Inflammatory macrophage treated with lipopolysaccharide for 4 hours (primary cell): Measurements from ENCODE around the gene TMF1.
A peak's percentile ranks its signal among the peaks of the same experiment; 100 is the strongest.

Experiments
- DNase-seq: peaks from one replicate; pipeline ENCODE4 v3.0.0-alpha.2; 2020

The TMF1 gene, protein sequence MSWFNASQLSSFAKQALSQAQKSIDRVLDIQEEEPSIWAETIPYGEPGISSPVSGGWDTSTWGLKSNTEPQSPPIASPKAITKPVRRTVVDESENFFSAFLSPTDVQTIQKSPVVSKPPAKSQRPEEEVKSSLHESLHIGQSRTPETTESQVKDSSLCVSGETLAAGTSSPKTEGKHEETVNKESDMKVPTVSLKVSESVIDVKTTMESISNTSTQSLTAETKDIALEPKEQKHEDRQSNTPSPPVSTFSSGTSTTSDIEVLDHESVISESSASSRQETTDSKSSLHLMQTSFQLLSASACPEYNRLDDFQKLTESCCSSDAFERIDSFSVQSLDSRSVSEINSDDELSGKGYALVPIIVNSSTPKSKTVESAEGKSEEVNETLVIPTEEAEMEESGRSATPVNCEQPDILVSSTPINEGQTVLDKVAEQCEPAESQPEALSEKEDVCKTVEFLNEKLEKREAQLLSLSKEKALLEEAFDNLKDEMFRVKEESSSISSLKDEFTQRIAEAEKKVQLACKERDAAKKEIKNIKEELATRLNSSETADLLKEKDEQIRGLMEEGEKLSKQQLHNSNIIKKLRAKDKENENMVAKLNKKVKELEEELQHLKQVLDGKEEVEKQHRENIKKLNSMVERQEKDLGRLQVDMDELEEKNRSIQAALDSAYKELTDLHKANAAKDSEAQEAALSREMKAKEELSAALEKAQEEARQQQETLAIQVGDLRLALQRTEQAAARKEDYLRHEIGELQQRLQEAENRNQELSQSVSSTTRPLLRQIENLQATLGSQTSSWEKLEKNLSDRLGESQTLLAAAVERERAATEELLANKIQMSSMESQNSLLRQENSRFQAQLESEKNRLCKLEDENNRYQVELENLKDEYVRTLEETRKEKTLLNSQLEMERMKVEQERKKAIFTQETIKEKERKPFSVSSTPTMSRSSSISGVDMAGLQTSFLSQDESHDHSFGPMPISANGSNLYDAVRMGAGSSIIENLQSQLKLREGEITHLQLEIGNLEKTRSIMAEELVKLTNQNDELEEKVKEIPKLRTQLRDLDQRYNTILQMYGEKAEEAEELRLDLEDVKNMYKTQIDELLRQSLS

DNA sequence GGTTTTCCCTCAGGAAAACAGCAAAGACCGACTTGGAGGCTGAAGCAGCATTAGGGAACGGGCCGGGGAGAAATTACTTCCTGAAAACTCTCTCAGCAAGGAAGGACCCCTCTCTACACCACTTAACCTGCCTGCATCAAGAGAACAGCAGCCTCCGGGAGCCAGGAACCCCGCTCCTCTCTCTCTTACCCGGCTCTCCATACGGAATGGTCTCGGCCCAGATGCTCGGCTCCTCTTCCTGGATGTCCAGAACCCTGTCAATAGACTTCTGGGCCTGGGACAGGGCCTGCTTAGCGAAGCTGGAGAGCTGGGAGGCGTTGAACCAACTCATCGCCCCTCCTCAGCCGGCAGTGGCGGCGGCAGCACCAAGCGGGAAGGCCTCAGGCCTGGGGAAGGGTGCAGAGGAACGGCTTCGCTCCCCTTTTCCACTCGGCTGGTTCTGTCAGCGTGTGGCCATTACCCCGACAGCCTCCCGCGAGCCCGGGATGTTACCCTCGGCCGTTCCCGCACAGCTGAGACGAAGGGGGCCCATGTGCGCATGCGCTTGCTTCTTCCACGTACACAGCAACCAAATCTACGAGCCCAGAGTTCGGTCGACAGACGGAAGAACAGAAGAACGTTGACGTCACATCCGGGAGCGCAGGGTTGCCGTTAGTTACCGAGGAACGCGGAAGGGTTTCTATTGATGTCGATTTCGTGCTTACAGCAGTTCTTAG, at the start of gene TMF1:
TMF1 (minus strand) TSS at position 578 of the 716 bp plus-strand sequence; CDS start at position 331, 247 bp downstream.
- DNase-seq = peak; percentile 100

DNA sequence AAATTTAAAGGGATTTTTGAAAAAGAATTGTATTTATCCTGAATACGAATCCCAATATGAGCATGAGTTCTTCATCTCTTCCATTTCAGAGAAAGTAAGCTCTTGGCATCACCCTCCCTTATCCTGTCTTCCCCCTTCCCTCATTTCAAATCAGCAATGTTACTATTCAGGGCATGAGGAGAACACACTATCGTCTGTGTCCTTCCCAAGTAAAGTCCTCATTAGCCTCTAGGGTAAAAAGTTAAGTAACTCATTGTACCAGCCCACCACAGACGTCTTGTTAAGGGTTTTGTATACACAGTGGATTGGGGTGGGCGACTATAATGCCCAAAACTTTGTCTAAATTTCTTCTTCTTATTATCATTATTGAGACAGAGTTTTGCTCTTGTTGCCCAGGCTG, 47.4 kb upstream of the TMF1 start:
- no peak for DNase-seq

DNA sequence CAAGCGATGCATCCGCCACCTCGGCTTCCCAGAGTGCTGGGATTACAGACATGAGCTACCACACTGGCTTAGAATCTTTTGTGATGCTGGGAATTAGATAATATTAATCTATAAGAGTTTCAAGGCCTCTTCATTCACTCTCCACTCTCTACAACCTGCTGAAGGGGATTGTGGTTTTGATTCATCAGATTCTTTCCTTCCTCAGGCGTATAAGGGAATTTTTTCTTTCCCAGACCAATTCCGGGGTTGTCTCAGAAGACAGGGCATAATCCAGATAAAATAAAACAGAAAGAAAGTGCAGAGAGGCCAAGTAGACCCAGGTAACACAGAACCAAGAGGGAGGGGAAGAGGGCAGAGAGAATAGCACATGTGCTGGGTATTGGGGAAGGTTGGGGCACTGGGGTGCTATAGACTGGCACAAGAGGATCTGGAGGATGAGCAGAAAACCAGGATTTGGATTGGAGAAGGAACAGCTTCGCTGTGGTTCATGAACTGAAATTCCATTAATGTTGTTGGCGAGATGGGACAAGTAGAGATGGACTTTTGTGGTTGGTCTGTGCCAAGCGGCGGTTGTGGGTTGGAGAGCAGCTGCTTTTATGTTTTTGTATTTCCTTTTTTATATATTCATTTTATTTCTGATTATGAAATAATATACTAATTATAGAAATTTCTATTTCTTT, 45.4 kb upstream of the TMF1 start:
- DNase-seq = no peak

DNA sequence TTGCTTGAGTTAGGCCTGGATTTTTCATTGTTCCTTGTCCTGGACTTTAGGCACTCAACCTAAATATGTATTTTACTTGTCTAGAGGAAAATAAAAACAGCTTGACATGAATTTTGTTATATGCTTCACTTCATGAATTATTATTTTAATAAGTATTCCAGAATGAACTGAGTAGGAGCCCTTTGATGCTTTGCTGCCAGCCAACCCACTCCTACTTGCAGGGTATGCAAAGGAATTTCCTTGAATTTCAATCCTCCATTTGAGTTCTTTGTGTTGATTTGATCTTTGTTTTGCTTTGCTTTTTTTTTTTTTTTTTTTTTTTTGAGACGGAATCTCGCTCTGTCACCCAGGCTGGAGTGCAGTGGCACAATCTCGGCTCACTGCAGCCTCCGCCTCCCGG, 44.2 kb upstream of the TMF1 start:
- DNase-seq = no peak

DNA sequence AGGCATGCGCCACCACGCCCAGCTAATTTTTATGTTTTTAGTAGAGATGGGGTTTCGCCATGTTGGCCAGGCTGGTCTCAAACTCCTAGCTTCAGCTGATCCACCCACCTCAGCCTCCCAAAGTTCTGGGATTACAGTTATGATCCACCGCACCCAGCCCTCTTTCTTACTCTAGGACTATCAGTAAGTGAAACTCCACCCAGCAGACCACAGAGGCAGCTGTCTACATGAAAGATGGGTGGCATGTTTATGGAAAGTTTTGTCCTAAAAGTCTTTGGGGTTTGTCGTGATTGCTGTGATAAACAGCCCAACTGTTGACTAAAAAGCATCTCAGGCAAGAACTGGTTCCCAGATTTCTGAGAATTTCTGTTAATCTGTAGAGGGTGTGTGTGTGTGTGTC, 43.5 kb upstream of the TMF1 start:
- no peak for DNase-seq

DNA sequence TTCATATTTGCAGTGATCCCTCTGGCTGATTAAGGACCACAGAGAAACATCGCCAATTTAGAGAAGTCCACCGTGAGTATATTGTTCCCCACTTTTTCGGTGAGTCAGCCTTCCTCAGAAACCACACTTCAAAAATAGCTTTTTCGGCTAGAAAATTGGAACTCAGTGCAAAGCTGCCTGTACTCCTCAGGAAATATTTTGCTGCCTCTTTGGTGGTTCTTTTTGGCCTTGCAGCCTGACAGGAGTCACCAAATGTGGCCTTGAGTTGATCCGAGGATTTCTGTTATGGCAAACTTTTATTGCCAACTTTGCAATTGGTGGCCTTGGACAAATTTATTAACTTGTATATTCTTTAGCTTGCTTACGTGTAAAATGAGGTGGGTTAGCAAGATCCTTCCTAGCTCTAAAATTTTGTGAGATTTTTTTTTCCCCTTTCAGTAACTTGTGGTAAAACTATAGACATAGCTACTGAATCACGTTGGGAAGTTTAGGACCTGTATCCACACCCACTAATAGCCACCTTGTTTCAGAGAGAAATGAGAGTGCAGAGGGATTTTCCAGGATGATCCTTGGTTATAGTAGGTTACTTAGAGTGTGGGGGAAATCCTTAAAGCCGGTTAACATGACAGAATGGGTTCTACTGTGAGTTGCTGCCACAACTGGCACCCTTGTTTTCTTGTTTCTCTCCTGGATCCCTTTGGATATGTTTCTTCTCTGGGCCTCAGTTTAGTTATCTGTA, 42.5 kb upstream of the TMF1 start:
- peak; percentile 59 for DNase-seq

DNA sequence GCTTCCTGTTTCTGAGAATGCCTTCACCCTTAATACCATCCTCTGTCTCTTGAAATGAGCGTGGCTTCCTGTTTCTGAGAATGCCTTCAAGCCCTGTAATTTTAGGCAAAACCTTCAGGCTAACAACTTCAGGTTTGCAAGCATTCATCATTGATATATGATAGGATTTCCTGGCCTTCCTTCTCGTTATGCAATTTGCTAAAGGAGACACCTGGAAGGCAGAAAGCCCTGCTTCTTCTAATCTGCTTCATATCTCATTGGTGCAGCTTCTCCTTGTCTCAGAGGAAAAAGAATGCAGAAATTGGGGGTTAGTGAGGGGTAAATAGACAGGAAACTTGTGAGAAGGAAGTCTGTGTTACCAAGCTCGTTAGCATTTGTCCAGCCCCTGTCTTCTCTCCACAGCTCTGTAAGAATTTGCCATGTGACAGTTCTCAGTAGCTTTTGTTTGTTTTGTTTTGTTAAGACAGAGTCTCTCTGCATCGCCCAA, 39.9 kb upstream of the TMF1 start:
- peak; percentile 52 for DNase-seq

DNA sequence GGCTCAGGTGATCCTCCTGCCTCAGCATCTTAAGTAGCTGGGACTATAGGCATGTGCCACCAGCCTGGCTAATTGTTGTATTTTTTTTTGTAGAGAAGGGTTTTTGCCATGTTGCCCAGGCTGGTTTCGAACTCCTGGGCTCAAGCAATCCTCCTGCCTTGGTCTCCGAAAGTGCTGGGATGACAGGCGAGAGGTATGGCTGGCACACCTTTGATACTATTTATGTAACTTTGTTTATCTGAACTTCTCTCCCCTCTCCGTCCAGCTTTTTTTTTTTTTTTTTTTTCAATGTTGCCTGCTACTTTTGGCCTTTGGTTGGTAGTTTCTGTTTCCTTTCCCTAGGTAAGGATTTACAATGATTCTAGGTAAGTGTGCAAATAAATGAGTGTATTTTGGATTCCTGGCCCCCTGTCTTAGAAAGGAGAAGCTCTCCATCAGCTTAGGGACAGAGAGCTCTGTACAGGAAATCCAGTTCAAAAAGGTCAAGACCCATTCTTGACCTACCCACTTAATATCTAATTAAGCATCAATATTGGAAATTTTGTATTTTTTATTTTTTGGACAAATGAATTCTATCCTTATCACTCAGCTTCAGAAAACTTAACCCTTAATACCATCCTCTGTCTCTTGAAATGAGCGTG, 39.4 kb upstream of the TMF1 start:
- DNase-seq = no peak

DNA sequence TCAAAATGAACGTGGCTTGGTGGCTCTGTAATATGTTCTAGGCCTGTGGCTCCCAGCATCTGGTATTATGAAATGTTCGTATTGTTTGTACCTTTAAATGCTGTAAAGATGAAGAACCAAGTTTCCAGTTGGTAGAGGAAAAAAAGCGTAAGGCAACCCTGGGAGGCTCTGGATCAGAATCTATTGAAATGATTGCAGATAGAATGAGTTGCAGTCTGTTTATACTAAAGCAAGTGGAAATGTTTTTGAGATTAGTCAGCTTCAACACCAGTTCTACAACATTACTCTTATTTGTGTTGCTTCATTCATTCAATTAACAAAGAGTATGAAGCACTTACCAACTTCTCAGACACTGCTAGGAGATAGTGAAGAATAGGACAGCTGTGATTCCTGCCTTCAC, 37.9 kb upstream of the TMF1 start:
- no peak for DNase-seq

DNA sequence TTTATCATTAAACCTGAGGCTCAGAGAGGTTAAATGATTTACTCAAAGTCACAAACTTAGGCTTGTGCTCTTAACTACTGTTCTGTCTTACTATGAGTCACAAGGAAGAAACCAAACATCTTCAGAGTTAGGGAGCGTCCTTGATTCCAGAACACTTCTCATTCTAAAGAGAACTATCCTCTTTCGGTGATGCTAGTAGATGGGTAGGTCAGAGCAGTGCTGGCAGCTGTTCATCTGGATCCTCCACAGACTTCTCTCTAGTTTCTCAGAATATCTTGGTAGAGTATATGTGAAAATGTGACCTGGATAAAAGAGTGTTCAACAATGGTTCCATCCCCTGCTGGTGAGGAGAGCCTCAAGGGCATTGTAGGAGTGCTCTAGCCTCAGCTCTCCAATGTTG, 35.9 kb upstream of the TMF1 start:
- peak; percentile 66 for DNase-seq

DNA sequence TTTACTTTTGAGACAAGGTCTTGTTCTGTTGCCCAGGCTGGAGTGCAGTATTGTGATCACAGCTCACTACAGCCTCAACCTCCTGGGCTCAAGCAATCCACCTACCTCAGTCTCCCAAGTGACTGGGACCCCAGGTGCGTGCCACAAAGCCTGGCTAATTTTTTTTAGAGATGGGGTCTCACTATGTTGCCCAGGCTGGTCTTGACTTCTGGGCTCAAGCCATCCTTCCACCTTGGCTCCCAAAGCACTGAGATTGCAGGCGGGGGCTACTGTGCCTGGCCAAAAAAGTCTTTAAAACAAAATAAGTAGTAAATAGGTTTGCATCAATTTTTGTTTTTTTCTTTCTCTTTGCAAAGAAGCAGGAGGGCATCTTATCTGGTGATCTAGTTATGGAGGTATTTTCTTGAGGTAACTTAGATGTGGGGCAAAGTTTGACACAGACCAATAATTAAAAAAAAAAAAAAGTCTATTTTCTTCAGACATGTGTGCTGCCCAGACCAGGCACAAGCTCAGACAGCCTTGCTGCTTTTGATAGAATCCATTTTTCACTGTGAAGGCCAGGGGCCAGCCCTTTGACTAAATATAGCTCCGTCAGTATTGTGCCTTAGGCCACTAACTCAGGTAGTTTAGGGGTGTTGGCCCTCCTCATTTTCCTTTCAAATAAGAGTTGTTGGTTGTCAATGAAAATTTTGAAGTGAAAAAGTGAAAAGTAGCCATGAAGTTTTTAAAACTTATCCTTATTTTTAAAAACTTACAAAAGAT, 35.1 kb upstream of the TMF1 start:
- no peak for DNase-seq

DNA sequence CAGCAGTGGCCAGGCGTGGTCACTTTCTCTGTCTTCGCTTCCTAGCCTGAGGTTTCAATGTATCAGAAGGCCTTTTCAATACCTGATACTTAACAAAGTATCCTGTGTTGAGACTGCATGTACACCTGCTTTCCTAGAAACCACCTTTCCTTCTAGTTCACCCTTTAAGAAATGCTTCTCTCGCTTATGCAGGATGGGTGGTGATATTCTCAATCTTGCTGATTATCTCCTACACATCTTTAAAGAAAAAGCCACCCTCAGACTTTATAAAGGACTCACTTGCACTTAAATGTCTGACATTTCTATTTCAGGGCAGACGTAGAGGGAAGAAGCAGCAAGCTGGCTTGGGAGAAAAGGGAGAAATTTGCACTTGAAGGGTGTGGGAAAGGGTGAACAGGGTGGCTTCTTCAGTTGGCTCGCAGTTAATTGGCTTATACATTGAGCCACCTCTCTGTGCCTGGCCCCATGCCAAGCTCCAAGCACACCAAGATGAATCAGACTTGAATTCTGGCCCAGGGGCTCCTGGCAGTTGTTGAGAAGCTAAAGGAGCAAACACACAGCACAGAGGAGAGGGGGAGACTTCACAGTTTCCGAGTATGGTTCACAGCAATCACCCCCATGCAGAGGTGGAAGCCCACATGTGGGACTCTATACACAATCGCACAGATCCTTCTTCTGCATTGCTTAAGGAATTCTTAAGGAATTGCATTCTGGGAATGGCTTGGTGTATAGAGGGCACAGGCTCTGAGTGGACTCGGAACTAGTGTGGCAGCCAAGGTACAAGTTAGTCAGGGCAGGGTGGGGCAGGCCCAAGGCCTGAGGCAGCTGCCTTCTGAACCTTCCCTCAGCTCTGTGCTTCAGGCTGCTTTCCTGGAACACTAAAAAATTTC, 33.9 kb upstream of the TMF1 start:
- DNase-seq = peak; percentile 70

DNA sequence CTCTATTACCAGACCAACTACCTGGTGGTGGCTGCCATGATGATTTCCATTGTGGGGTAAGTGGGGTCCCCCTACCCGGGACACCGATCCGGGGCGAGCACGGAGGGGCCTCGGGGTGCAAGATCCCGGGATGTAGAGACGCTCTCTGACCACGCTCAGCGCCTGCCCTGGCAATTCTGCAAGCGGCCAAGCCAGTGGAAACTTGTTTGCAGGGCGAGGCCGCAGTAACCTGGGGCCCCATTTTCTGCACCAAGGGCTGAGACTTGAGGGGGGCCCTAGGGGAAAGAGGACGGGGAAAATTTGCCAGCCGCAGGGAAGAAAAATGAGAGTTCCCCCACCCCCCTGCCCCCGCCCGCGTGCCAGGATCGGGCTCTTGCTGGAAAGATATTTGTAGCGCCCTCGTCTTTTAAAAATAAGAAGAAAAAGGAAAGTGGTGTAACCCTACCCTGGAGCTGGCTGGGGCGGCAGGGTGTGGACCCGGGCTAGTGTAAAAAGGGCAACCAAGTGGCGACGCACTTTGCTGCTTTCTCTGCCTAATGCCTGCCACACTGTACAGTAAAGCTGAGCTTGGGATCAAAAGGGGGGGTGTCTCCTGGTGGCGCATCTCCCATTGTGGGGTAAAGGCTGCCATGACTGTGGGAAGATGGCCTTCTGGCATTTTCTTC, 33.2 kb upstream of the TMF1 start:
- no peak for DNase-seq

DNA sequence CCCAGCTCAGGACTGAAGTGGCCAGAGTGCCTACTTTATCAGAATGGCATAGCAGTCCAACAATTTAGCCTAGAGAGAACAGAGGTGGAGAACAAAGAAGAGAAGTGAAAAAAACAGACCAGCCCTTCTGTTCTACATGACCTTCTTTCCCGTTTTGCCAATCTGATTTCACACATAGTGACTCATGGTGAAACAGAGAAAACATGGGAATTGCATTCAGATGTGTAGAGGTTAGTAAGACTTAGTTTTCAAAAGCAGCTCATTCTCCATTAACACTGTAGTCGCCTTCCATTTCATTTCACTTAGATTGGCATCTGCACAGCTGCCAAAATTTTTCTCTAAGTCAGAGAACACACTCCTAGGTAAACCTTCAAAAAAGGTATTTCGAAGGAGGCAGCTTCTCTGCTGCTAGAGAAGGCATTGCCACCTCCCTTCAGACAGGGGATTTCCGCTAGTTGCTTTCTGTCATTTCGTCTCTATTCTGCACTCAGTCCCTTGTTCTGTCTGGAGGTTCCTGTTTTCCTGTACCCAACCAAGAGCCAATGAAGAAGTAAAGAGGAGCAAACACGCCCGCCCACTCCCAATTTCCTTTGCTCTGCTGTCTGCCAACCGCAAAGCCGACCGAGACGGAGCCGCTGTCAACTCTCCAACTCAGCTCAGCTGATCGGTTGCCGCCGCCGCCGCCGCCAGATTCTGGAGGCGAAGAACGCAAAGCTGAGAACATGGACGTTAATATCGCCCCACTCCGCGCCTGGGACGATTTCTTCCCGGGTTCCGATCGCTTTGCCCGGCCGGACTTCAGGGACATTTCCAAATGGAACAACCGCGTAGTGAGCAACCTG, 32.4 kb upstream of the TMF1 start, which contains the start of gene ARL6IP5:
ARL6IP5 (plus strand) TSS at position 612 of the 842 bp plus-strand sequence; CDS start at position 723, 111 bp downstream.
- peak; percentile 98 for DNase-seq

DNA sequence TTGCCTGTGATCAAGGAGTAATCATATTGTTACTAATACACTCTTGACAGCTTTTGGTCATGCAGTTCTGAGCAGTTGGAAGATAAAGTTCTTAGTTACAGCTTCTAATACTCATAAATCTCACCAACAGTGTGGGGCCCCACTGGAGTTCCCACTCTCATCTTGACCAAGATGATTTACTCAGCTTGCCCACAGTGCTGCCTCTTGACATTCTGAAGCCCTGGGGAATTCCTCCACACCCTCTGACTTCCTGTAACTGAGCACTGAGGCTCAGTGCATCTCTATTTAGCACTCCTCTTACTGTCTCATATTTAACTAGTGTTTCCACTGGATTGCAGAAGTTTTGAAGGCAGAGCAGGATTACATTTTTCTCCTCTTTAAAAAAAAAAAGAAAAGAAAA, 30.7 kb upstream of the TMF1 start:
- DNase-seq = peak; percentile 96

DNA sequence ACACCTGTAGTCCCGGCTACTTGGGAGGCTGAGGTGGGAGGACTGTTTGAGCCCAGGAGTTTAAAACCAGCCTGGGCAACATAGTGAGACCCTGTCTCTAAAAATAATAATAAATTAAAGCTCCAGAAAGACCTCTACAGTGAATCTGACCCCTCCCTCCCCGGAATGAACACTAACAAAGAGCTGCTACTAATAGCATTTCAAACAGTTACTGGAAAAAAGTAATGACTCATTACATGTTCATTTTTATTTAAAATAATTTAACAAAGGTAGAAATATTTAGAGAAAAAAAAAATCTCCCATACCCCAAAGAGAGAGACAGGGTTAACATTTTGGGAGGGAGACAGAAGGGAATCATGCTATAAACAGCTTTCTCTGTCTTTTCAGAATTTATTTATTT, 30.2 kb upstream of the TMF1 start:
- DNase-seq = no peak

DNA sequence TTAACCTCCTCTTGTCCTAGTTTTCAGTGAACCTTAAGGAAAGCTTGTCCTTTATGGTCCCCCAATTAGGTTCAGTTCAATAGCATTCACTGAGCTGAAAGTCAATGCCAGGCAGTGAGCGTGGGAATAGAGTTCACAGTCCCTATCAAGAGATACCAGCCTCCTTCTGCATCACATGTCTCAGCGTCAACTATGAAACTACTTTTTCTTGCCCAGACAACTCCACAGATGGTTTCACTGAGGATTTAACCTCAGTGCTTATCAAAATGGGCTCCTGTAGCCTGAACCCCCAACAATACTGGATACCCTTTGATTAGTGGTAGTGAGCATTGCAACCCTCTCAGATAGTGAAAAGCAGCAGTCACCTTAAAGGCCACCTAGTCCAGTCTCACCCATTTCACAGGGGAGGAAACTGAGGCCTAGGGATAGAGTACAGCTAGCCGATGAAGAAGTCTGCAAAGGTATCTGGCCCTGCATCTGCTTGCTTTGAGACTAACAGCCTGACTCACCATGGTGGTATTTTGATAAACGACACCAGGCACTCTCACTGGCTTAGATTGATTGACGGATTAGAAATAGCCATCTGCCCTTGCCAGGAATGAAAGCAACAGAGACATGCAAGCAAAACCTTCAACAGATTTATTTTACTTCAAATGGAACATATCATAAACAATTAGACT, 29.6 kb upstream of the TMF1 start:
- no peak for DNase-seq
